HepG2 (cell line): ENCODE data around the gene SSPN. TPM values are rescaled to one million over a fixed set of nuclear protein-coding genes. Genes with fewer than 3 reads are reported as not detected.

Experiments
- CBX2 ChIP-seq, 2 experiments: fragments of 200-600 bp in 1 of 2; sonication (generic); formaldehyde crosslinking in 1 of 2; IDR thresholded peaks; 2 replicates each; pipeline versions ENCODE4 v1.7.0 to v1.8.1; 2018 to 2022; ENCODE audit warnings: low read depth in 2 of 2, low read length in 1 of 2, mild to moderate bottlenecking in 1 of 2, missing genetic modification reagents in 1 of 2
- DMAP1 ChIP-seq: IDR thresholded peaks from 2 replicates; pipeline ENCODE4 v1.6.1; 2016
- FOSL2 ChIP-seq: sonication (generic); formaldehyde crosslinking; IDR thresholded peaks from 2 replicates; pipeline ENCODE4 v1.4.0; 2020; ENCODE audit warnings: missing genetic modification reagents
- GATAD2A ChIP-seq: IDR thresholded peaks from 2 replicates; pipeline ENCODE4 v1.6.1; 2016
- ISL2 ChIP-seq: sonication (generic); formaldehyde crosslinking; IDR thresholded peaks from 2 replicates; pipeline ENCODE4 v1.5.0; 2020; ENCODE audit warnings: missing genetic modification reagents
- RNF2 ChIP-seq: fragments of 450-650 bp; conservative IDR thresholded peaks from 2 replicates; pipeline ENCODE4 v1.6.1; 2016; ENCODE audit warnings: low read depth
- RORA ChIP-seq: sonication (generic); formaldehyde crosslinking; IDR thresholded peaks from 2 replicates; pipeline ENCODE4 v1.5.0; 2020; ENCODE audit warnings: mild to moderate bottlenecking, missing genetic modification reagents, moderate library complexity
- SAFB2 ChIP-seq: sonication (generic); formaldehyde crosslinking; IDR thresholded peaks from 2 replicates; pipeline ENCODE4 v1.5.1; 2020; ENCODE audit warnings: missing genetic modification reagents, low read depth, mild to moderate bottlenecking, borderline replicate concordance
- SOX5 ChIP-seq: IDR thresholded peaks from 2 replicates; pipeline ENCODE4 v1.6.1; 2016; ENCODE audit warnings: borderline replicate concordance
- SP140L ChIP-seq: sonication (generic); formaldehyde crosslinking; IDR thresholded peaks from 2 replicates; pipeline ENCODE4 v1.4.0; 2020; ENCODE audit warnings: missing genetic modification reagents, borderline replicate concordance
- SRSF4 ChIP-seq: fragments of 200-400 bp; formaldehyde crosslinking; IDR thresholded peaks from one replicate; pipeline ENCODE4 v1.6.1; 2018; ENCODE audit warnings: mild to moderate bottlenecking, low read depth, low read length, moderate library complexity; ENCODE audit not compliant: poor library complexity, severe bottlenecking
- SSRP1 ChIP-seq: IDR thresholded peaks from 2 replicates; pipeline ENCODE4 v1.6.1; 2016; ENCODE audit warnings: control low read depth
- TEAD2 ChIP-seq: sonication (generic); formaldehyde crosslinking; IDR thresholded peaks from 2 replicates; pipeline ENCODE4 v1.9.0; 2021; ENCODE audit warnings: missing genetic modification reagents
- ZNF383 ChIP-seq: sonication (generic); formaldehyde crosslinking; IDR thresholded peaks from 2 replicates; pipeline ENCODE4 v1.4.0; 2020; ENCODE audit warnings: missing genetic modification reagents, mild to moderate bottlenecking, borderline replicate concordance
- ZNF850 ChIP-seq: sonication (generic); formaldehyde crosslinking; conservative IDR thresholded peaks from 2 replicates; pipeline ENCODE4 v1.9.0; 2021; ENCODE audit warnings: mild to moderate bottlenecking, missing genetic modification reagents
- ZNF878 ChIP-seq: sonication (generic); formaldehyde crosslinking; IDR thresholded peaks from 2 replicates; pipeline ENCODE4 v1.8.1; 2023; ENCODE audit warnings: mild to moderate bottlenecking, missing genetic modification reagents, moderate library complexity
- polyA plus RNA-seq, 8 experiments: library from polyadenylated mRNA; depleted of rRNA in 3 of 8; stranded (reverse) in 7 of 8; unstranded in 1 of 8; fragments of >200 nt; fragmentation: Illumina TruSeq in 4 of 8; extraction: Trizol in 4 of 8; gene quantifications; 2 replicates each; pipeline versions ENCODE4 v1.2.1 to v1.2.3, GENCODE V29; 2011 to 2016; ENCODE audit warnings: low read depth in 4 of 8, missing spikeins in 1 of 8, mixed read lengths in 1 of 8; ENCODE audit not compliant: insufficient read depth in 1 of 8
- total RNA-seq, 5 experiments: library from RNA; depleted of rRNA; stranded (reverse); fragments of >200 nt; fragmentation: Illumina TruSeq; extraction: Trizol; gene quantifications; 2 replicates each; pipeline ENCODE4 v1.2.3, GENCODE V29; 2016; ENCODE audit warnings: low read depth in 1 of 5
- TF ChIP-seq, protein P1 (sequence below): sonication (generic); formaldehyde crosslinking; IDR thresholded peaks from 2 replicates; pipeline ENCODE4 v1.5.0; 2020; ENCODE audit warnings: missing genetic modification reagents
- TF ChIP-seq, protein P2 (sequence below): sonication (generic); formaldehyde crosslinking; IDR thresholded peaks from 2 replicates; pipeline ENCODE4 v1.4.0; 2020; ENCODE audit warnings: missing genetic modification reagents, borderline replicate concordance
- TF ChIP-seq, protein P3 (sequence below): sonication (generic); formaldehyde crosslinking; IDR thresholded peaks from 2 replicates; pipeline ENCODE4 v1.5.1; 2020; ENCODE audit warnings: missing genetic modification reagents, mild to moderate bottlenecking, borderline replicate concordance
- TF ChIP-seq, protein P4 (sequence below): sonication (generic); formaldehyde crosslinking; IDR thresholded peaks from 2 replicates; pipeline ENCODE4 v1.5.1; 2020; ENCODE audit warnings: missing genetic modification reagents, mild to moderate bottlenecking, borderline replicate concordance
- TF ChIP-seq, protein P5 (sequence below): sonication (generic); formaldehyde crosslinking; IDR thresholded peaks from 2 replicates; pipeline ENCODE4 v1.5.0; 2020; ENCODE audit warnings: mild to moderate bottlenecking, missing genetic modification reagents, moderate library complexity

Gene SSPN
- total and polyA plus RNA-seq, 2 of the 13 experiments (the other 11 are each of a cell fraction or from before 2014, with no cell fraction given), result not detected

DNA sequence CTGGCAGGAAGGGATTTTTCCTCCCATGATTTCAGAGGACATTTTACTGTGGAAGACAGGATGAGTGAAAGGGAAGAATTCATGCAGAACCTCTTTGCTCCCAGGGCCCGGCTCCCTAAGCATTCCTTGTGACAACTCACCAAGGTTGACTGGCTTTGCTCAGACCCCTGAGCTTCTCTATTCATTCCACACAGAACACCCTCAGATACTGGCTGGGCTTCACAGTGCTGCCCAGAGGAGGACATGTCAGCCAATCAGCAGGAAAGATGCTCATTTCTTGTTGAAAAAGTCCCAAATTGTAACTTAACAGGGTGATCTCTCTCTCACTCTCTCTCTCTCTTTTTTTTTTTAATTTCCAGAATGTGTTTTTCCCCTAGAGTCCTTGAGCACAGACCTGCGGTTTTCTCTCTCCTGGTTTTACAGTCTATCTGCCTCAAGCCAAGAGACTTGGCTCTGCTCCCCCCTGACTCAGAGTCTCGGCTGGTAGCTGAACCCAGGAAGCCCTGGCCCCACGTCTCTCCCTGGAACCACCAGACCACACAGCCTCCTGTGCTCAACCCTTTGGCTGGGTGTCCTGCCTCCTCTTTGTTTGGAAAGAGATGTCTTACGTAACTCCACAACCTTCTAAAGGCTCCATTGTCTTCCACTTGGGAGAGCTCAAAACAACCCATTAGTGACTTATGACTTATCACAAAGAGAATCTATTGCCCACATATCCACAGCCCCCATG lies 43.9 kb downstream of the SSPN start (continued):
- TF ChIP-seq, protein P1, sequence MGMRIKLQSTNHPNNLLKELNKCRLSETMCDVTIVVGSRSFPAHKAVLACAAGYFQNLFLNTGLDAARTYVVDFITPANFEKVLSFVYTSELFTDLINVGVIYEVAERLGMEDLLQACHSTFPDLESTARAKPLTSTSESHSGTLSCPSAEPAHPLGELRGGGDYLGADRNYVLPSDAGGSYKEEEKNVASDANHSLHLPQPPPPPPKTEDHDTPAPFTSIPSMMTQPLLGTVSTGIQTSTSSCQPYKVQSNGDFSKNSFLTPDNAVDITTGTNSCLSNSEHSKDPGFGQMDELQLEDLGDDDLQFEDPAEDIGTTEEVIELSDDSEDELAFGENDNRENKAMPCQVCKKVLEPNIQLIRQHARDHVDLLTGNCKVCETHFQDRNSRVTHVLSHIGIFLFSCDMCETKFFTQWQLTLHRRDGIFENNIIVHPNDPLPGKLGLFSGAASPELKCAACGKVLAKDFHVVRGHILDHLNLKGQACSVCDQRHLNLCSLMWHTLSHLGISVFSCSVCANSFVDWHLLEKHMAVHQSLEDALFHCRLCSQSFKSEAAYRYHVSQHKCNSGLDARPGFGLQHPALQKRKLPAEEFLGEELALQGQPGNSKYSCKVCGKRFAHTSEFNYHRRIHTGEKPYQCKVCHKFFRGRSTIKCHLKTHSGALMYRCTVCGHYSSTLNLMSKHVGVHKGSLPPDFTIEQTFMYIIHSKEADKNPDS (CRISPR knock-in tag), result no peak
- TF ChIP-seq, protein P2, sequence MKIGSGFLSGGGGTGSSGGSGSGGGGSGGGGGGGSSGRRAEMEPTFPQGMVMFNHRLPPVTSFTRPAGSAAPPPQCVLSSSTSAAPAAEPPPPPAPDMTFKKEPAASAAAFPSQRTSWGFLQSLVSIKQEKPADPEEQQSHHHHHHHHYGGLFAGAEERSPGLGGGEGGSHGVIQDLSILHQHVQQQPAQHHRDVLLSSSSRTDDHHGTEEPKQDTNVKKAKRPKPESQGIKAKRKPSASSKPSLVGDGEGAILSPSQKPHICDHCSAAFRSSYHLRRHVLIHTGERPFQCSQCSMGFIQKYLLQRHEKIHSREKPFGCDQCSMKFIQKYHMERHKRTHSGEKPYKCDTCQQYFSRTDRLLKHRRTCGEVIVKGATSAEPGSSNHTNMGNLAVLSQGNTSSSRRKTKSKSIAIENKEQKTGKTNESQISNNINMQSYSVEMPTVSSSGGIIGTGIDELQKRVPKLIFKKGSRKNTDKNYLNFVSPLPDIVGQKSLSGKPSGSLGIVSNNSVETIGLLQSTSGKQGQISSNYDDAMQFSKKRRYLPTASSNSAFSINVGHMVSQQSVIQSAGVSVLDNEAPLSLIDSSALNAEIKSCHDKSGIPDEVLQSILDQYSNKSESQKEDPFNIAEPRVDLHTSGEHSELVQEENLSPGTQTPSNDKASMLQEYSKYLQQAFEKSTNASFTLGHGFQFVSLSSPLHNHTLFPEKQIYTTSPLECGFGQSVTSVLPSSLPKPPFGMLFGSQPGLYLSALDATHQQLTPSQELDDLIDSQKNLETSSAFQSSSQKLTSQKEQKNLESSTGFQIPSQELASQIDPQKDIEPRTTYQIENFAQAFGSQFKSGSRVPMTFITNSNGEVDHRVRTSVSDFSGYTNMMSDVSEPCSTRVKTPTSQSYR (CRISPR knock-in tag), result peak; percentile 13; the same call in 1 of the 2 replicates
- TF ChIP-seq GATAD2A (CRISPR knock-in tag) (peak; percentile 74; the same call in 1 of the 2 replicates), ZNF850 (CRISPR knock-in tag) (no peak), CBX2 (IDR thresholded peaks at IDR 0.05; ENCODE audit: low read depth, low read length) (no peak), CBX2 (CRISPR knock-in tag; IDR thresholded peaks at IDR 0.05; ENCODE audit: low read depth) (no peak), SAFB2 (CRISPR knock-in tag) (no peak), TEAD2 (CRISPR knock-in tag) (no peak), SRSF4 (no peak), RORA (CRISPR knock-in tag) (no peak), ZNF878 (no peak), SP140L (CRISPR knock-in tag) (no peak), ISL2 (CRISPR knock-in tag) (peak; percentile 54; the same call in 1 of the 2 replicates), DMAP1 (no peak), FOSL2 (CRISPR knock-in tag) (peak; percentile 56), ZNF383 (CRISPR knock-in tag) (no peak), SSRP1 (no peak), SOX5 (peak; percentile 94), RNF2 (no peak)
- TF ChIP-seq, protein P3, sequence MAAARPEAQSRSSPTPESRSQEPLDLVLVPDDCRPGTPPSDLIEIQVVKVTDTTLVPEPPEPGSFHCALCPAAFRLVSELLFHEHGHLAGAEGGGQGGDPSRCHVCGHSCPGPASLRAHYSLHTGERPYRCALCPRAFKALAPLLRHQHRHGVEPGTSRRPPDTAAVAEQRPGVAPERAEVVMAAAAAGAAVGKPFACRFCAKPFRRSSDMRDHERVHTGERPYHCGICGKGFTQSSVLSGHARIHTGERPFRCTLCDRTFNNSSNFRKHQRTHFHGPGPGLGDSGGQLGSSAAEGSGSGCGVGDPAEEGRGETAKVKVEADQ (CRISPR knock-in tag), result no peak
- TF ChIP-seq, protein P4, sequence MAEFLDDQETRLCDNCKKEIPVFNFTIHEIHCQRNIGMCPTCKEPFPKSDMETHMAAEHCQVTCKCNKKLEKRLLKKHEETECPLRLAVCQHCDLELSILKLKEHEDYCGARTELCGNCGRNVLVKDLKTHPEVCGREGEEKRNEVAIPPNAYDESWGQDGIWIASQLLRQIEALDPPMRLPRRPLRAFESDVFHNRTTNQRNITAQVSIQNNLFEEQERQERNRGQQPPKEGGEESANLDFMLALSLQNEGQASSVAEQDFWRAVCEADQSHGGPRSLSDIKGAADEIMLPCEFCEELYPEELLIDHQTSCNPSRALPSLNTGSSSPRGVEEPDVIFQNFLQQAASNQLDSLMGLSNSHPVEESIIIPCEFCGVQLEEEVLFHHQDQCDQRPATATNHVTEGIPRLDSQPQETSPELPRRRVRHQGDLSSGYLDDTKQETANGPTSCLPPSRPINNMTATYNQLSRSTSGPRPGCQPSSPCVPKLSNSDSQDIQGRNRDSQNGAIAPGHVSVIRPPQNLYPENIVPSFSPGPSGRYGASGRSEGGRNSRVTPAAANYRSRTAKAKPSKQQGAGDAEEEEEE (CRISPR knock-in tag), result no peak
- TF ChIP-seq, protein P5, sequence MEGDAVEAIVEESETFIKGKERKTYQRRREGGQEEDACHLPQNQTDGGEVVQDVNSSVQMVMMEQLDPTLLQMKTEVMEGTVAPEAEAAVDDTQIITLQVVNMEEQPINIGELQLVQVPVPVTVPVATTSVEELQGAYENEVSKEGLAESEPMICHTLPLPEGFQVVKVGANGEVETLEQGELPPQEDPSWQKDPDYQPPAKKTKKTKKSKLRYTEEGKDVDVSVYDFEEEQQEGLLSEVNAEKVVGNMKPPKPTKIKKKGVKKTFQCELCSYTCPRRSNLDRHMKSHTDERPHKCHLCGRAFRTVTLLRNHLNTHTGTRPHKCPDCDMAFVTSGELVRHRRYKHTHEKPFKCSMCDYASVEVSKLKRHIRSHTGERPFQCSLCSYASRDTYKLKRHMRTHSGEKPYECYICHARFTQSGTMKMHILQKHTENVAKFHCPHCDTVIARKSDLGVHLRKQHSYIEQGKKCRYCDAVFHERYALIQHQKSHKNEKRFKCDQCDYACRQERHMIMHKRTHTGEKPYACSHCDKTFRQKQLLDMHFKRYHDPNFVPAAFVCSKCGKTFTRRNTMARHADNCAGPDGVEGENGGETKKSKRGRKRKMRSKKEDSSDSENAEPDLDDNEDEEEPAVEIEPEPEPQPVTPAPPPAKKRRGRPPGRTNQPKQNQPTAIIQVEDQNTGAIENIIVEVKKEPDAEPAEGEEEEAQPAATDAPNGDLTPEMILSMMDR (CRISPR knock-in tag), result no peak
